PC-3 (cell line): Measurements from ENCODE around the gene TM9SF4. TPM values are rescaled to one million over a fixed set of nuclear protein-coding genes. Genes with fewer than 3 reads are reported as not detected.
"Not testable (repeated sequence)": the region's sequence is repeated elsewhere in the genome, so short reads cannot be mapped to it uniquely, and the experiment has no call there.

ENCODE experiments used
- ATAC-seq: fragments of 200-7000 bp; cut with Tn5 transposase; 2 replicates; pipeline ENCODE4 v1.9.1; 2020; ENCODE audit warnings: mild to moderate bottlenecking, moderate library complexity
- BruUV-seq: library from RNA; stranded (reverse); fragments of 400-500 nt; replicated peaks from 2 replicates; lab custom pipeline; 2021; lab: Mats Ljungman, UMichigan
- CTCF ChIA-PET: fragments of 300-600 bp; sonication (Branson Sonifier 250); formaldehyde crosslinking; loops from one replicate; lab custom pipeline; 2022; ENCODE audit warnings: antibody characterized with exemption; lab: Charles Lee
- POLR2A ChIA-PET: fragments of 300-600 bp; sonication (Branson Sonifier 250); formaldehyde crosslinking; loops from one replicate; lab custom pipeline; 2022; ENCODE audit warnings: antibody characterized with exemption; ENCODE audit not compliant: unreplicated experiment; lab: Charles Lee
- DNase-seq: peaks from one replicate; pipeline ENCODE4 v3.0.0-alpha.2; 2015
- H2AFZ ChIP-seq: fragments of 300-600 bp; sonication (generic); 2 replicates; pipeline ENCODE4 v1.6.0; 2016; ENCODE audit warnings: antibody characterized with exemption, low read length
- H3F3A ChIP-seq: fragments of 300-600 bp; sonication (generic); one replicate; pipeline ENCODE4 v1.6.0; 2017; ENCODE audit warnings: antibody characterized with exemption, low read length, control low read depth, mild to moderate bottlenecking; ENCODE audit not compliant: unreplicated experiment
- H3K27ac ChIP-seq: fragments of 300-600 bp; sonication (generic); 2 replicates; pipeline ENCODE4 v1.5.1; 2016; ENCODE audit warnings: mild to moderate bottlenecking, low read length
- H3K27me3 ChIP-seq: fragments of 300-600 bp; sonication (generic); 2 replicates; pipeline ENCODE4 v1.6.1; 2016; ENCODE audit warnings: low read length, mixed read lengths
- H3K36me3 ChIP-seq: fragments of 300-600 bp; sonication (generic); 2 replicates; pipeline ENCODE4 v1.6.1; 2016; ENCODE audit warnings: low read depth, mixed run types, low read length, mixed read lengths
- H3K4me1 ChIP-seq: fragments of 300-600 bp; sonication (generic); 2 replicates; pipeline ENCODE4 v1.5.1; 2016; ENCODE audit warnings: low read length; ENCODE audit not compliant: insufficient read depth
- H3K4me2 ChIP-seq: fragments of 300-600 bp; sonication (generic); 2 replicates; pipeline ENCODE4 v1.6.0; 2016; ENCODE audit warnings: low read length
- H3K4me3 ChIP-seq: fragments of 300-600 bp; sonication (generic); 2 replicates; pipeline ENCODE4 v1.5.1; 2016; ENCODE audit warnings: mild to moderate bottlenecking, low read length, mixed read lengths
- H3K79me2 ChIP-seq: fragments of 300-600 bp; sonication (generic); 2 replicates; pipeline ENCODE4 v1.6.1; 2017; ENCODE audit warnings: low read length, mixed read lengths
- H3K9ac ChIP-seq: fragments of 300-600 bp; sonication (generic); 2 replicates; pipeline ENCODE4 v1.6.0; 2016; ENCODE audit warnings: mild to moderate bottlenecking, low read length
- H3K9me2 ChIP-seq: fragments of 300-600 bp; sonication (generic); replicated peaks from 2 replicates; pipeline ENCODE4 v1.6.1; 2016; ENCODE audit warnings: mixed run types, low read length, mixed read lengths
- H3K9me3 ChIP-seq: fragments of 300-600 bp; sonication (generic); 2 replicates; pipeline ENCODE4 v1.6.1; 2016; ENCODE audit warnings: low read length, mixed read lengths
- H4K20me1 ChIP-seq: fragments of 300-600 bp; sonication (generic); 2 replicates; pipeline ENCODE4 v1.6.1; 2016; ENCODE audit warnings: low read length, mixed read lengths
- EZH2 ChIP-seq: fragments of 300-600 bp; sonication (generic); IDR thresholded peaks from one replicate; pipeline ENCODE4 v1.6.1; 2017; ENCODE audit warnings: antibody characterized with exemption, mild to moderate bottlenecking, low read length; ENCODE audit not compliant: unreplicated experiment
- EZH2phosphoT487 ChIP-seq: fragments of 300-600 bp; sonication (generic); IDR thresholded peaks from 2 replicates; pipeline ENCODE4 v1.6.1; 2018; ENCODE audit warnings: mild to moderate bottlenecking, antibody characterized with exemption, low read length, borderline replicate concordance
- intact Hi-C: fragments of 100-400 bp; cut with micrococcal nuclease; formaldehyde crosslinking; loops from 2 replicates; pipeline ENCODE4 v1.9.0; 2023
- total RNA-seq: library from RNA; depleted of rRNA; stranded (reverse); fragments of >200 nt; gene quantifications from 2 replicates; pipeline ENCODE4 v1.2.3, GENCODE V29; 2014
- TF ChIP-seq, protein P1 (sequence below): fragments of 300-600 bp; sonication (generic); conservative IDR thresholded peaks from 2 replicates; pipeline ENCODE4 v1.5.1; 2017; ENCODE audit warnings: antibody characterized with exemption, low read depth, mild to moderate bottlenecking, low read length

TM9SF4 gene
- total RNA-seq, 1 experiment from 2014 or later, result 32.6 TPM

GRCh38 chr20:32119734-32120133 is 10.2 kb downstream of the TM9SF4 start:
- Histone ChIP-seq H3K79me2 (peaks cover 63% of the 10 kb centered on the region), H3F3A (no peaks in the 10 kb centered on the region), H3K4me2 (no peak overlapping the region), H3K27me3 (no peaks in the 10 kb centered on the region), H3K36me3 (peaks cover 6% of the 10 kb centered on the region; the same call in 1 of the 2 replicates), H3K9me2 (no peaks in the 10 kb centered on the region), H3K27ac (no peak overlapping the region), H3K9ac (no peak overlapping the region), H4K20me1 (peaks cover 4% of the 10 kb centered on the region; the same call in 1 of the 2 replicates), H2AFZ (no peak overlapping the region), H3K4me3 (no peak overlapping the region), H3K4me1 (no peaks in the 10 kb centered on the region), H3K9me3 (no peaks in the 10 kb centered on the region)
- DNase-seq (no peak), ATAC-seq (no peak)
- ChIA-PET CTCF (no interaction called here), POLR2A (no interaction called here)
- intact Hi-C loops, result no loop called here
- TF ChIP-seq, protein P1, sequence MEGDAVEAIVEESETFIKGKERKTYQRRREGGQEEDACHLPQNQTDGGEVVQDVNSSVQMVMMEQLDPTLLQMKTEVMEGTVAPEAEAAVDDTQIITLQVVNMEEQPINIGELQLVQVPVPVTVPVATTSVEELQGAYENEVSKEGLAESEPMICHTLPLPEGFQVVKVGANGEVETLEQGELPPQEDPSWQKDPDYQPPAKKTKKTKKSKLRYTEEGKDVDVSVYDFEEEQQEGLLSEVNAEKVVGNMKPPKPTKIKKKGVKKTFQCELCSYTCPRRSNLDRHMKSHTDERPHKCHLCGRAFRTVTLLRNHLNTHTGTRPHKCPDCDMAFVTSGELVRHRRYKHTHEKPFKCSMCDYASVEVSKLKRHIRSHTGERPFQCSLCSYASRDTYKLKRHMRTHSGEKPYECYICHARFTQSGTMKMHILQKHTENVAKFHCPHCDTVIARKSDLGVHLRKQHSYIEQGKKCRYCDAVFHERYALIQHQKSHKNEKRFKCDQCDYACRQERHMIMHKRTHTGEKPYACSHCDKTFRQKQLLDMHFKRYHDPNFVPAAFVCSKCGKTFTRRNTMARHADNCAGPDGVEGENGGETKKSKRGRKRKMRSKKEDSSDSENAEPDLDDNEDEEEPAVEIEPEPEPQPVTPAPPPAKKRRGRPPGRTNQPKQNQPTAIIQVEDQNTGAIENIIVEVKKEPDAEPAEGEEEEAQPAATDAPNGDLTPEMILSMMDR, result no peak
- TF ChIP-seq EZH2 (no peak), EZH2phosphoT487 (no peak)
- BruUV-seq, result no TSS peak

GRCh38 chr20:32121908-32122307 is 12.4 kb downstream of the TM9SF4 start:
- H3K27ac ChIP-seq, H3K4me2 ChIP-seq, H3K9me2 ChIP-seq, DNase-seq, intact Hi-C loops, POLR2A ChIA-PET, H3F3A ChIP-seq, BruUV-seq, H3K4me1 ChIP-seq, H3K4me3 ChIP-seq, H4K20me1 ChIP-seq, ATAC-seq, H2AFZ ChIP-seq, H3K36me3 ChIP-seq, H3K9ac ChIP-seq, CTCF ChIA-PET, H3K27me3 ChIP-seq, H3K9me3 ChIP-seq: not testable (repeated sequence)
- peaks cover 64% of the 10 kb centered on the region for H3K79me2 ChIP-seq

- H3K36me3 ChIP-seq, result peaks cover 7% of the 10 kb centered on the region; the same call in 1 of the 2 replicates
- H3K9me3 ChIP-seq, result no peaks in the 10 kb centered on the region
- DNase-seq (no peak), ATAC-seq (no peak)
- H3K27ac ChIP-seq, result no peak overlapping the region
- no peaks in the 10 kb centered on the region for H3F3A ChIP-seq
- BruUV-seq, result no TSS peak
- POLR2A ChIA-PET, result no interaction called here
- H3K4me2 ChIP-seq, result no peak overlapping the region
- H3K27me3 ChIP-seq, result no peaks in the 10 kb centered on the region
- intact Hi-C loops, result no loop called here
- H2AFZ ChIP-seq, result no peak overlapping the region
- H4K20me1 ChIP-seq, result peaks cover 4% of the 10 kb centered on the region; the same call in 1 of the 2 replicates
- CTCF ChIA-PET, result no interaction called here
- TF ChIP-seq EZH2phosphoT487, result no peak
- TF ChIP-seq, protein P1, result no peak
- TF ChIP-seq EZH2, result no peak
- no peaks in the 10 kb centered on the region for H3K4me1 ChIP-seq
- no peak overlapping the region for H3K4me3 ChIP-seq
- H3K9me2 ChIP-seq, result no peaks in the 10 kb centered on the region
- H3K9ac ChIP-seq, result no peak overlapping the region
- peaks cover 65% of the 10 kb centered on the region for H3K79me2 ChIP-seq
Observed at GRCh38 chr20:32123088-32123487, 13.6 kb downstream of the TM9SF4 start.
